Right lobe of liver (tissue), 4 donors: ENCODE results near the gene DYNLL2.

Experiments used
- CTCF ChIP-seq, 4 donors: fragments of 200-600 bp in 3 of 4; fragments of 450-650 bp in 1 of 4; IDR thresholded peaks; one replicate each; pipeline versions ENCODE4 v1.5.1 to v1.8.0; 2016 to 2022; ENCODE audit warnings: antibody characterized with exemption in 4 of 4, mild to moderate bottlenecking in 2 of 4
- POLR2A ChIP-seq: fragments of 450-650 bp; IDR thresholded peaks from one replicate; pipeline ENCODE4 v1.6.1; 2017; ENCODE audit warnings: antibody characterized with exemption, mild to moderate bottlenecking
- donor health status: DM: no; HTN: no; CAD: no.
- donor health status: DM: no; HTN: no; CAD: no.
- donor health status: DM: no; HTN: yes; CAD: no.

- no peak for TF ChIP-seq CTCF (IDR thresholded peaks at IDR 0.05)
- TF ChIP-seq POLR2A, result no peak
Measured at GRCh38 chr17:58065238-58065637, 18.0 kb upstream of the DYNLL2 start.
